Measurements from ENCODE around the gene SLC38A5. TPM values are rescaled to one million over a fixed set of nuclear protein-coding genes. Genes with fewer than 3 reads are reported as not detected.
"Not testable (repeated sequence)": the region's sequence is repeated elsewhere in the genome, so short reads cannot be mapped to it uniquely, and the experiment has no call there.

SLC38A5 gene
- total RNA-seq, 2 experiments from 2014 or later = 93.9 to 123 TPM

GRCh38 chrX:48458711-48459110, 11.3 kb downstream of the SLC38A5 start:
- no peak overlapping the region for H3K4me3 Mint-ChIP-seq

GRCh38 chrX:48456628-48457331, 13.3 kb downstream of the SLC38A5 start:
- Mint-ChIP-seq H3K4me3 (no peak overlapping the region), H3K4me1 (no peaks in the 10 kb centered on the region), H3K9me3 (ENCODE audit: low read depth) (no peaks in the 10 kb centered on the region), H3K27ac (no peak overlapping the region), H3K27me3 (no peaks in the 10 kb centered on the region), H3K36me3 (peaks cover 22% of the 10 kb centered on the region)
- DNase-seq (no peak), ATAC-seq (no peak)
- CTCF ChIA-PET = interaction anchor here (0.7 to 0.9 kb wide), 2 partner anchors 374 to 498 kb away, joined by 3 to 4 read pairs; no protein-coding TSS in a partner anchor

More at GRCh38 chrX:48458711-48459110, 11.3 kb downstream of the SLC38A5 start:
- H3K27ac Mint-ChIP-seq = no peak overlapping the region
- H3K36me3 Mint-ChIP-seq = peaks cover 29% of the 10 kb centered on the region
- peaks cover 9% of the 10 kb centered on the region for H3K4me1 Mint-ChIP-seq
- ATAC-seq (no peak), DNase-seq (no peak)
- no peaks in the 10 kb centered on the region for H3K27me3 Mint-ChIP-seq
- H3K9me3 Mint-ChIP-seq (ENCODE audit: low read depth) = no peaks in the 10 kb centered on the region
- CTCF ChIA-PET = no interaction called here

GRCh38 chrX:48451708-48452107, 18.4 kb downstream of the SLC38A5 start:
- Mint-ChIP-seq H3K4me3 (no peak overlapping the region), H3K36me3 (no peaks in the 10 kb centered on the region), H3K27ac (no peak overlapping the region), H3K27me3 (no peaks in the 10 kb centered on the region), H3K4me1 (no peaks in the 10 kb centered on the region), H3K9me3 (ENCODE audit: low read depth) (no peaks in the 10 kb centered on the region)
- DNase-seq (no peak), ATAC-seq (no peak)
- CTCF ChIA-PET = interaction anchor here (0.6 kb wide), 1 partner anchor 166 kb away, joined by 3 read pairs; no protein-coding TSS in a partner anchor

GRCh38 chrX:48450076-48450475, 20.0 kb downstream of the SLC38A5 start:
- no peak overlapping the region for H3K27ac Mint-ChIP-seq
- ATAC-seq (no peak), DNase-seq (no peak)
- no peaks in the 10 kb centered on the region for H3K27me3 Mint-ChIP-seq
- H3K36me3 Mint-ChIP-seq = no peaks in the 10 kb centered on the region
- H3K4me3 Mint-ChIP-seq = no peak overlapping the region
- H3K4me1 Mint-ChIP-seq = no peaks in the 10 kb centered on the region
- no peaks in the 10 kb centered on the region for H3K9me3 Mint-ChIP-seq (ENCODE audit: low read depth)
- CTCF ChIA-PET = no interaction called here

- H3K36me3 Mint-ChIP-seq; H3K4me1 Mint-ChIP-seq; CTCF ChIA-PET; H3K27ac Mint-ChIP-seq; DNase-seq; ATAC-seq; H3K4me3 Mint-ChIP-seq; H3K27me3 Mint-ChIP-seq; H3K9me3 Mint-ChIP-seq (ENCODE audit: low read depth): not testable (repeated sequence)
Observed at GRCh38 chrX:48447201-48447600, 22.9 kb downstream of the SLC38A5 start.

GRCh38 chrX:48433713-48434112, 36.3 kb downstream of the SLC38A5 start:
- H3K36me3 Mint-ChIP-seq; H3K4me1 Mint-ChIP-seq; H3K27ac Mint-ChIP-seq; CTCF ChIA-PET; H3K9me3 Mint-ChIP-seq (ENCODE audit: low read depth); H3K4me3 Mint-ChIP-seq; ATAC-seq; H3K27me3 Mint-ChIP-seq: not testable (repeated sequence)
- DNase-seq = peak; percentile 44

- H3K36me3 Mint-ChIP-seq; H3K9me3 Mint-ChIP-seq (ENCODE audit: low read depth); H3K27ac Mint-ChIP-seq; CTCF ChIA-PET; DNase-seq; H3K4me1 Mint-ChIP-seq; ATAC-seq; H3K4me3 Mint-ChIP-seq; H3K27me3 Mint-ChIP-seq: not testable (repeated sequence)
Observed at GRCh38 chrX:48430166-48430565, 39.9 kb downstream of the SLC38A5 start.

- DNase-seq; H3K36me3 Mint-ChIP-seq; ATAC-seq; H3K4me3 Mint-ChIP-seq; H3K4me1 Mint-ChIP-seq; CTCF ChIA-PET; H3K9me3 Mint-ChIP-seq (ENCODE audit: low read depth); H3K27ac Mint-ChIP-seq; H3K27me3 Mint-ChIP-seq: not testable (repeated sequence)
Observed at GRCh38 chrX:48429606-48430005, 40.5 kb downstream of the SLC38A5 start.

- H3K9me3 Mint-ChIP-seq (ENCODE audit: low read depth); H3K36me3 Mint-ChIP-seq; H3K27me3 Mint-ChIP-seq; DNase-seq; H3K4me3 Mint-ChIP-seq; H3K27ac Mint-ChIP-seq; H3K4me1 Mint-ChIP-seq; CTCF ChIA-PET: not testable (repeated sequence)
- peak; percentile 60 for ATAC-seq
Observed at GRCh38 chrX:48427027-48427716, 42.9 kb downstream of the SLC38A5 start.

- H3K27ac Mint-ChIP-seq, CTCF ChIA-PET, H3K4me1 Mint-ChIP-seq: not testable (repeated sequence)
Observed at GRCh38 chrX:48411860-48412259, 58.2 kb downstream of the SLC38A5 start, which contains the start of gene SSX4B. TSS of gene SSX4B (minus strand) at chrX:48411960. CDS start at chrX:48411372, 588 bp downstream.

More at GRCh38 chrX:48411860-48412259, 58.2 kb downstream of the SLC38A5 start, which contains the start of gene SSX4B:
- H3K9me3 Mint-ChIP-seq (ENCODE audit: low read depth); H3K4me3 Mint-ChIP-seq; H3K27me3 Mint-ChIP-seq; H3K36me3 Mint-ChIP-seq; DNase-seq; ATAC-seq: not testable (repeated sequence)

Other genes with a start within 250 kb of the SLC38A5 start
- not detected for gene SSX1, start 214.9 kb downstream of the SLC38A5 start, total RNA-seq
- gene SSX3, start 113.6 kb downstream of the SLC38A5 start, total RNA-seq = not detected
- not detected for gene SSX4, start 86.7 kb downstream of the SLC38A5 start, total RNA-seq
- gene SSX4B, start 58.3 kb downstream of the SLC38A5 start, total RNA-seq = not detected
- gene FTSJ1, start 5.9 kb upstream of the SLC38A5 start, total RNA-seq = 10 to 100 TPM; 72.7 to 75.4 TPM
- 10 to 100 TPM; 22.4 to 25.7 TPM for gene PORCN, start 38.7 kb upstream of the SLC38A5 start, total RNA-seq
- gene EBP, start 51.5 kb upstream of the SLC38A5 start, total RNA-seq = 100 to 1,000 TPM; 359 to 395 TPM
- gene TBC1D25, start 69.5 kb upstream of the SLC38A5 start, total RNA-seq = 10 to 100 TPM; 23.2 to 26.3 TPM
- gene RBM3, start 104.2 kb upstream of the SLC38A5 start, total RNA-seq = 100 to 1,000 TPM; 149 to 183 TPM
- gene WDR13, start 127.2 kb upstream of the SLC38A5 start, total RNA-seq = 10 to 100 TPM; 32.6 to 42.9 TPM
- 100 to 1,000 TPM; 138 to 161 TPM for gene WAS, start 213.5 kb upstream of the SLC38A5 start, total RNA-seq
- gene SUV39H1, start 226.5 kb upstream of the SLC38A5 start, total RNA-seq = 10 to 100 TPM; 40.1 to 41.4 TPM

Data from activated CD8-positive, alpha-beta memory T cell treated with anti-CD3 and anti-CD28 coated beads, Interleukin-2, amount 10 ng/mL, durations not matched to agents 7 days and 5 days (primary cell).